PC-3 (cell line): Measurements from ENCODE around the gene RPP38. TPM values are rescaled to one million over a fixed set of nuclear protein-coding genes. Genes with fewer than 3 reads are reported as not detected.
A peak's percentile ranks its signal among the peaks of the same experiment; 100 is the strongest.

ENCODE experiments used
- ATAC-seq: fragments of 200-7000 bp; cut with Tn5 transposase; 2 replicates; pipeline ENCODE4 v1.9.1; 2020; ENCODE audit warnings: mild to moderate bottlenecking, moderate library complexity
- Bru-seq: library from RNA; stranded (reverse); fragments of 400-500 nt; gene quantifications from one replicate; lab custom pipeline; 2021; lab: Mats Ljungman, UMichigan
- BruChase-seq, 2 experiments: library from RNA; stranded (reverse); fragments of 400-500 nt; gene quantifications; one replicate each; lab custom pipeline; 2021; lab: Mats Ljungman, UMichigan
- BruUV-seq: library from RNA; stranded (reverse); fragments of 400-500 nt; replicated peaks from 2 replicates; lab custom pipeline; 2021; lab: Mats Ljungman, UMichigan
- CTCF ChIA-PET: fragments of 300-600 bp; sonication (Branson Sonifier 250); formaldehyde crosslinking; loops from one replicate; lab custom pipeline; 2022; ENCODE audit warnings: antibody characterized with exemption; lab: Charles Lee
- POLR2A ChIA-PET: fragments of 300-600 bp; sonication (Branson Sonifier 250); formaldehyde crosslinking; loops from one replicate; lab custom pipeline; 2022; ENCODE audit warnings: antibody characterized with exemption; ENCODE audit not compliant: unreplicated experiment; lab: Charles Lee
- DNase-seq: peaks from one replicate; pipeline ENCODE4 v3.0.0-alpha.2; 2015
- H2AFZ ChIP-seq: fragments of 300-600 bp; sonication (generic); 2 replicates; pipeline ENCODE4 v1.6.0; 2016; ENCODE audit warnings: antibody characterized with exemption, low read length
- H3F3A ChIP-seq: fragments of 300-600 bp; sonication (generic); one replicate; pipeline ENCODE4 v1.6.0; 2017; ENCODE audit warnings: antibody characterized with exemption, low read length, control low read depth, mild to moderate bottlenecking; ENCODE audit not compliant: unreplicated experiment
- H3K27ac ChIP-seq: fragments of 300-600 bp; sonication (generic); 2 replicates; pipeline ENCODE4 v1.5.1; 2016; ENCODE audit warnings: mild to moderate bottlenecking, low read length
- H3K27me3 ChIP-seq: fragments of 300-600 bp; sonication (generic); 2 replicates; pipeline ENCODE4 v1.6.1; 2016; ENCODE audit warnings: low read length, mixed read lengths
- H3K36me3 ChIP-seq: fragments of 300-600 bp; sonication (generic); 2 replicates; pipeline ENCODE4 v1.6.1; 2016; ENCODE audit warnings: low read depth, mixed run types, low read length, mixed read lengths
- H3K4me1 ChIP-seq: fragments of 300-600 bp; sonication (generic); 2 replicates; pipeline ENCODE4 v1.5.1; 2016; ENCODE audit warnings: low read length; ENCODE audit not compliant: insufficient read depth
- H3K4me2 ChIP-seq: fragments of 300-600 bp; sonication (generic); 2 replicates; pipeline ENCODE4 v1.6.0; 2016; ENCODE audit warnings: low read length
- H3K4me3 ChIP-seq: fragments of 300-600 bp; sonication (generic); 2 replicates; pipeline ENCODE4 v1.5.1; 2016; ENCODE audit warnings: mild to moderate bottlenecking, low read length, mixed read lengths
- H3K79me2 ChIP-seq: fragments of 300-600 bp; sonication (generic); 2 replicates; pipeline ENCODE4 v1.6.1; 2017; ENCODE audit warnings: low read length, mixed read lengths
- H3K9ac ChIP-seq: fragments of 300-600 bp; sonication (generic); 2 replicates; pipeline ENCODE4 v1.6.0; 2016; ENCODE audit warnings: mild to moderate bottlenecking, low read length
- H3K9me2 ChIP-seq: fragments of 300-600 bp; sonication (generic); replicated peaks from 2 replicates; pipeline ENCODE4 v1.6.1; 2016; ENCODE audit warnings: mixed run types, low read length, mixed read lengths
- H3K9me3 ChIP-seq: fragments of 300-600 bp; sonication (generic); 2 replicates; pipeline ENCODE4 v1.6.1; 2016; ENCODE audit warnings: low read length, mixed read lengths
- H4K20me1 ChIP-seq: fragments of 300-600 bp; sonication (generic); 2 replicates; pipeline ENCODE4 v1.6.1; 2016; ENCODE audit warnings: low read length, mixed read lengths
- EZH2 ChIP-seq: fragments of 300-600 bp; sonication (generic); IDR thresholded peaks from one replicate; pipeline ENCODE4 v1.6.1; 2017; ENCODE audit warnings: antibody characterized with exemption, mild to moderate bottlenecking, low read length; ENCODE audit not compliant: unreplicated experiment
- EZH2phosphoT487 ChIP-seq: fragments of 300-600 bp; sonication (generic); IDR thresholded peaks from 2 replicates; pipeline ENCODE4 v1.6.1; 2018; ENCODE audit warnings: mild to moderate bottlenecking, antibody characterized with exemption, low read length, borderline replicate concordance
- intact Hi-C: fragments of 100-400 bp; cut with micrococcal nuclease; formaldehyde crosslinking; loops from 2 replicates; pipeline ENCODE4 v1.9.0; 2023
- long read RNA-seq: library from polyadenylated mRNA; unstranded; transcript quantifications from one replicate; pipeline ENCODE4 v2.0.0, GENCODE V29; 2021; ENCODE audit not compliant: unreplicated experiment
- total RNA-seq: library from RNA; depleted of rRNA; stranded (reverse); fragments of >200 nt; gene quantifications from 2 replicates; pipeline ENCODE4 v1.2.3, GENCODE V29; 2014; rRNA removed
- TF ChIP-seq, protein P1 (sequence below): fragments of 300-600 bp; sonication (generic); conservative IDR thresholded peaks from 2 replicates; pipeline ENCODE4 v1.5.1; 2017; ENCODE audit warnings: antibody characterized with exemption, low read depth, mild to moderate bottlenecking, low read length

Gene RPP38, protein sequence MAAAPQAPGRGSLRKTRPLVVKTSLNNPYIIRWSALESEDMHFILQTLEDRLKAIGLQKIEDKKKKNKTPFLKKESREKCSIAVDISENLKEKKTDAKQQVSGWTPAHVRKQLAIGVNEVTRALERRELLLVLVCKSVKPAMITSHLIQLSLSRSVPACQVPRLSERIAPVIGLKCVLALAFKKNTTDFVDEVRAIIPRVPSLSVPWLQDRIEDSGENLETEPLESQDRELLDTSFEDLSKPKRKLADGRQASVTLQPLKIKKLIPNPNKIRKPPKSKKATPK
- total RNA-seq (8.5 and 9.9 TPM in 2 replicates), Bru-seq, nascent RNA (percentile 75 among the genes with signal in this experiment), BruChase-seq, experiment 1, labeled RNA remaining after a 6-hour chase (percentile 62 among the genes with signal in this experiment), BruChase-seq, experiment 2, labeled RNA remaining after a 2-hour chase (percentile 72 among the genes with signal in this experiment)
- long read RNA-seq, transcript RPP38-207 (2 exons, 1,537 nt) = major isoform, 13 of 40 reads
- long read RNA-seq, transcript RPP38-204 (3 exons, 1,296 nt) = minor isoform, 5 of 40 reads
- long read RNA-seq, transcript RPP38-201 (3 exons, 1,457 nt) = minor isoform, 8 of 40 reads
- long read RNA-seq, partial matches to known transcripts = 0 of 40 reads
- long read RNA-seq, other reads (novel, unspliced or antisense) = 12 of 40 reads

DNA sequence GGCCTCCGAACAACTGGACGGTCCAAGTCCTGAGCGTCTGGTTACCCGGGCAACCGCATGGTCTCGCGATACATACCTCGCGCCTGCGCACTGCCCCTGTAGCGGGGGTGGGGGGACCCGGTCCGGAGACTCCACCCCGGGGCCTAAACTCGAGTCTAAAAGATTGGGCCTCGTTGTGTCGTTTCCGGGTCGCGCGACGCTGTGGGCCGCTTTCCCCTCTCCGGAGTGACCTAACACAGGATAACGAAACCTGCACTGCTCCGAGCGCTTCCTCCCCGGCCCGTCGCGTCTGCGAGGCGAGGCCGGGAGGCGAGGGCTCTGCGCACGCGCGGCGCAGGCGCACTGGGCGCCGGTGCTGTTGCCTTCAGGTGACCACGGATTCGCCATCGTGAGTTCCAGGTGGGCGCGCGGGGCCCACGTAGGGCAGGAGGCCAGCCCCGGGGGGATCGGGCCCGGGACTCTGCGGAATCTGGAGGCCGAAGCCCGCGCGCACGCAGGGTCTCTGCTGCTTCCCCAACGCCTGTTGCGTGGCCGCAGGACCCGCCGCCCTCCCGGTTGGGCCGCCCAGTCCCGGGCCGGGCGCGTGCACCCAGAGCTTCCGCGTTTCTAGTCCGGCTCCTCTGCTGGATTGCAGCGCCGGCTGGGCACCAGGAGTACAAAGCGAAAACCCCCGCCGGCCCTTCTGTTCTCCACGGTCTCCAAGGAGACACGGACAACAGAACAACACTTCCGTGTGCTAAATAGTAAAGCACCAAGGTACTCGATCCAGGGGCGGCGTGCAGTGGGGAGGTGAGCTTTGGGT is at the start of gene RPP38:
RPP38 (plus strand) TSS at position 345 of the 802 bp plus-strand sequence. CDS start 5,960 bp downstream, outside the sequence.
- Histone ChIP-seq H3K27ac (peak within 1 kb of the TSS; percentile 94), H2AFZ (peak within 1 kb of the TSS; percentile 84), H3K36me3 (no peaks in the 10 kb centered on the region), H3K4me3 (peak within 1 kb of the TSS; percentile 94), H3K4me2 (peak within 1 kb of the TSS; percentile 93), H3F3A (no peaks in the 10 kb centered on the region), H3K79me2 (peaks cover 44% of the 10 kb centered on the region), H3K27me3 (no peaks in the 10 kb centered on the region), H3K9me3 (no peaks in the 10 kb centered on the region), H3K9me2 (no peaks in the 10 kb centered on the region), H4K20me1 (peaks cover 3% of the 10 kb centered on the region; the same call in 1 of the 2 replicates), H3K4me1 (no peaks in the 10 kb centered on the region; the same call in 1 of the 2 replicates), H3K9ac (peak within 1 kb of the TSS; percentile 98)
- ATAC-seq = peak; percentile 85
- BruUV-seq = no TSS peak
- ChIA-PET CTCF (no interaction called here), POLR2A (interaction anchor here (0.5 to 1.0 kb wide), 2 partner anchors 20 to 26 kb away, joined by 3 to 13 read pairs; no protein-coding TSS in a partner anchor)
- peak; percentile 85 for DNase-seq
- intact Hi-C loops = loop anchor here (1.0 kb wide), 1 partner anchor 9 kb away; the partner anchor contains the start of gene ACBD7
- TF ChIP-seq EZH2phosphoT487 = no peak

DNA sequence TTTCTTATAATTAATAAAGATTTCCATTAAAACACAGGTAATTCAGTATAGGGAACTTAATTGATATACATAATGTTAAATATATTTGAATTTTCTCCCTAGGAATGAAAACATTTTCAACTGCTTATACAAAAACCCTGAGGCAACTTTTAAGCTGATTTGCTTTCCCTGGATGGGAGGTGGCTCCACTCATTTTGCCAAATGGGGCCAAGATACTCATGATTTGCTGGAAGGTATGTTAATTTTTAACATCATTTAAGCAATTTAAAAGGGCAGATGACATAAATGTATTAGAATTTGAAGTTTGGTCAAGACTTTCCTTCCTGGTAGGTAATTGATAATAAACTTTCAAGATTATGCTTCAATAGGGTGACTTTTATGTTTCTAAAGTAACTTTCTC is 47.6 kb upstream of the RPP38 start:
- TF ChIP-seq EZH2phosphoT487 = no peak
- TF ChIP-seq, protein P1, sequence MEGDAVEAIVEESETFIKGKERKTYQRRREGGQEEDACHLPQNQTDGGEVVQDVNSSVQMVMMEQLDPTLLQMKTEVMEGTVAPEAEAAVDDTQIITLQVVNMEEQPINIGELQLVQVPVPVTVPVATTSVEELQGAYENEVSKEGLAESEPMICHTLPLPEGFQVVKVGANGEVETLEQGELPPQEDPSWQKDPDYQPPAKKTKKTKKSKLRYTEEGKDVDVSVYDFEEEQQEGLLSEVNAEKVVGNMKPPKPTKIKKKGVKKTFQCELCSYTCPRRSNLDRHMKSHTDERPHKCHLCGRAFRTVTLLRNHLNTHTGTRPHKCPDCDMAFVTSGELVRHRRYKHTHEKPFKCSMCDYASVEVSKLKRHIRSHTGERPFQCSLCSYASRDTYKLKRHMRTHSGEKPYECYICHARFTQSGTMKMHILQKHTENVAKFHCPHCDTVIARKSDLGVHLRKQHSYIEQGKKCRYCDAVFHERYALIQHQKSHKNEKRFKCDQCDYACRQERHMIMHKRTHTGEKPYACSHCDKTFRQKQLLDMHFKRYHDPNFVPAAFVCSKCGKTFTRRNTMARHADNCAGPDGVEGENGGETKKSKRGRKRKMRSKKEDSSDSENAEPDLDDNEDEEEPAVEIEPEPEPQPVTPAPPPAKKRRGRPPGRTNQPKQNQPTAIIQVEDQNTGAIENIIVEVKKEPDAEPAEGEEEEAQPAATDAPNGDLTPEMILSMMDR = no peak
- TF ChIP-seq EZH2 = no peak
- ChIA-PET POLR2A (no interaction called here), CTCF (no interaction called here)
- BruUV-seq = no TSS peak
- H3K9ac ChIP-seq = no peak overlapping the region
- H3K27ac ChIP-seq = no peak overlapping the region
- no peaks in the 10 kb centered on the region for H3K36me3 ChIP-seq
- DNase-seq = no peak
- H4K20me1 ChIP-seq = no peaks in the 10 kb centered on the region
- intact Hi-C loops = no loop called here
- no peak overlapping the region for H3K4me2 ChIP-seq
- H2AFZ ChIP-seq = no peak overlapping the region
- no peaks in the 10 kb centered on the region for H3K9me2 ChIP-seq
- no peak overlapping the region for H3K4me3 ChIP-seq
- peaks cover 7% of the 10 kb centered on the region; the same call in 1 of the 2 replicates for H3K4me1 ChIP-seq
- no peak for ATAC-seq
- no peaks in the 10 kb centered on the region for H3K27me3 ChIP-seq
- no peaks in the 10 kb centered on the region for H3F3A ChIP-seq
- H3K79me2 ChIP-seq = no peaks in the 10 kb centered on the region
- H3K9me3 ChIP-seq = no peaks in the 10 kb centered on the region

DNA sequence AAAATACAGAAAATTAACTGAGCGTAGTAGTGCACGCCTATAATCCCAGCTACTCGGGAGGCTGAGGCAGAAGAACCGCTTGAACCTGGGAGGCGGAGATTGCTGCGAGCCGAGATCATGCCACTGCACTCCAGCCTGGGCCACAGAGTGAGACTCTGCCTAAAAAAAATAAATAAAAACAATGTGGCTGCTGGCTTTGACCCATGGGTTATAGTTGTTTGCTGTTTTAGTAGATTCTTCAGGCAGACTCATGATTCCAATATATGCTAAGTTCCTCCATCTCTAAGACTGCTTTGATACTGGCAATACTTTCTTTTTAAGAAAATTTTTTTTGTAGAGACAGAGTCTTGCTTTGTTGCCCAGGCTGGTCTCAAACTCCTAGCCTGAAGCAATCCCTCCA is 45.0 kb upstream of the RPP38 start:
- Histone ChIP-seq H2AFZ (no peak overlapping the region), H3K9ac (no peak overlapping the region), H4K20me1 (no peaks in the 10 kb centered on the region), H3K4me3 (no peak overlapping the region), H3K27ac (no peak overlapping the region), H3K9me2 (no peaks in the 10 kb centered on the region), H3K27me3 (no peaks in the 10 kb centered on the region), H3K36me3 (no peaks in the 10 kb centered on the region), H3K4me1 (no peaks in the 10 kb centered on the region), H3F3A (no peaks in the 10 kb centered on the region), H3K4me2 (no peak overlapping the region), H3K9me3 (no peaks in the 10 kb centered on the region), H3K79me2 (no peaks in the 10 kb centered on the region)
- CTCF ChIA-PET = no interaction called here
- POLR2A ChIA-PET = no interaction called here
- TF ChIP-seq, protein P1 = no peak
- TF ChIP-seq EZH2 (no peak), EZH2phosphoT487 (no peak)
- no peak for DNase-seq
- no TSS peak for BruUV-seq
- no peak for ATAC-seq
- intact Hi-C loops = no loop called here
